GM19455 (cell line): ENCODE results near the gene BABAM1.

Experiments used
- ATAC-seq: cut with Tn5 transposase; IDR thresholded peaks from one replicate; pipeline ENCODE4 v1.9.1; 2021; ENCODE audit not compliant: unreplicated experiment

Gene BABAM1

GRCh38 chr19:17243211-17243829 lies 23.9 kb upstream of the BABAM1 start:
- no peak for ATAC-seq

- ATAC-seq, result no peak
Measured at GRCh38 chr19:17243830-17244617, 23.2 kb upstream of the BABAM1 start.

- peak; percentile 14 for ATAC-seq
Measured at GRCh38 chr19:17244618-17245534, 22.4 kb upstream of the BABAM1 start.

GRCh38 chr19:17245535-17245984 lies 21.7 kb upstream of the BABAM1 start, which contains the start of gene NR2F6:
Gene NR2F6, minus strand, starts transcription at chr19:17245919. Its CDS starts 699 bp downstream, at chr19:17245220.
- no peak for ATAC-seq

GRCh38 chr19:17246681-17247425 lies 20.4 kb upstream of the BABAM1 start:
- ATAC-seq, result no peak

GRCh38 chr19:17248011-17248776 lies 19.0 kb upstream of the BABAM1 start:
- ATAC-seq, result no peak

- ATAC-seq, result no peak
Measured at GRCh38 chr19:17249887-17250548, 17.2 kb upstream of the BABAM1 start.

GRCh38 chr19:17254636-17255035 lies 12.6 kb upstream of the BABAM1 start:
- no peak for ATAC-seq

GRCh38 chr19:17255150-17255621 lies 12.1 kb upstream of the BABAM1 start:
- ATAC-seq, result no peak

GRCh38 chr19:17256130-17256529 lies 11.1 kb upstream of the BABAM1 start:
- no peak for ATAC-seq

GRCh38 chr19:17259118-17259780 lies 8.0 kb upstream of the BABAM1 start:
- no peak for ATAC-seq

GRCh38 chr19:17259934-17260333 lies 7.3 kb upstream of the BABAM1 start:
- no peak for ATAC-seq

GRCh38 chr19:17260842-17261325 lies 6.4 kb upstream of the BABAM1 start:
- peak; percentile 68 for ATAC-seq

GRCh38 chr19:17262557-17262956 lies 4.7 kb upstream of the BABAM1 start:
- no peak for ATAC-seq

- no peak for ATAC-seq
Measured at GRCh38 chr19:17263712-17264640, 3.3 kb upstream of the BABAM1 start.

GRCh38 chr19:17264641-17264979 lies 2.6 kb upstream of the BABAM1 start, which contains the start of gene USHBP1:
Gene USHBP1, minus strand, starts transcription at chr19:17264745. Its CDS starts 446 bp downstream, at chr19:17264299.
- ATAC-seq, result no peak

GRCh38 chr19:17266026-17266425 lies 1.2 kb upstream of the BABAM1 start:
- no peak for ATAC-seq
